CD14-positive monocyte (primary cell): Measurements from ENCODE around the gene EDNRA. TPM values are rescaled to one million over a fixed set of nuclear protein-coding genes. Genes with fewer than 3 reads are reported as not detected.
A peak's percentile ranks its signal among the peaks of the same experiment; 100 is the strongest.

Experiments used
- DNase-seq, 3 donors: peaks; one replicate each; pipeline ENCODE4 v3.0.0-alpha.2; 2011 to 2022
- H2AFZ ChIP-seq: 2 replicates; pipeline ENCODE4 v1.6.0; 2012; ENCODE audit warnings: mild to moderate bottlenecking, low read depth, low read length, inconsistent platforms; ENCODE audit not compliant: insufficient read depth, poor library complexity, severe bottlenecking
- H3K27ac ChIP-seq, 2 donors: 1 replicate in 1 of 2; 2 replicates in 1 of 2; pipeline ENCODE4 v1.5.1; 2012 to 2013; ENCODE audit warnings: low read length in 2 of 2, control low read depth in 1 of 2, inconsistent platforms in 1 of 2, low read depth in 1 of 2, mild to moderate bottlenecking in 1 of 2
- H3K27me3 ChIP-seq, 2 donors: one replicate each; pipeline versions ENCODE4 v1.6.0 to v1.6.1; 2011 to 2013; ENCODE audit warnings: low read length in 2 of 2; ENCODE audit not compliant: control insufficient read depth in 2 of 2, insufficient read depth in 2 of 2
- H3K36me3 ChIP-seq, 2 donors: replicated peaks in 1 of 2; 1 replicate in 1 of 2; 2 replicates in 1 of 2; pipeline versions ENCODE4 v1.5.1 to v1.6.1; 2012 to 2013; ENCODE audit warnings: low read length in 2 of 2, control low read depth in 1 of 2, inconsistent platforms in 1 of 2, mild to moderate bottlenecking in 1 of 2; ENCODE audit not compliant: insufficient read depth in 2 of 2, control insufficient read depth in 1 of 2
- H3K4me1 ChIP-seq, 2 donors: 1 replicate in 1 of 2; 2 replicates in 1 of 2; pipeline versions ENCODE4 v1.5.1 to v1.6.1; 2012 to 2013; ENCODE audit warnings: low read length in 2 of 2, control low read depth in 1 of 2, inconsistent platforms in 1 of 2, mild to moderate bottlenecking in 1 of 2, moderate library complexity in 1 of 2; ENCODE audit not compliant: insufficient read depth in 2 of 2, control insufficient read depth in 1 of 2
- H3K4me2 ChIP-seq: replicated peaks from 2 replicates; pipeline ENCODE3; 2012; ENCODE audit warnings: low read length, moderate library complexity, mild to moderate bottlenecking; ENCODE audit not compliant: poor library complexity, severe bottlenecking; ENCODE audit errors: extremely low read depth
- H3K4me3 ChIP-seq, 3 experiments: fragments of 200-600 bp in 1 of 3; sonication (generic) in 1 of 3; replicated peaks in 1 of 3; 1 replicate in 2 of 3; 2 replicates in 1 of 3; pipeline ENCODE4 v1.5.1; 2011 to 2013; ENCODE audit warnings: low read length in 3 of 3, mild to moderate bottlenecking in 3 of 3, control low read depth in 2 of 3, low read depth in 2 of 3, inconsistent platforms in 1 of 3, moderate library complexity in 1 of 3
- H3K79me2 ChIP-seq: 2 replicates; pipeline ENCODE4 v1.6.0; 2012; ENCODE audit warnings: mild to moderate bottlenecking, control low read depth, inconsistent platforms, low read length, moderate library complexity; ENCODE audit not compliant: insufficient read depth
- H3K9ac ChIP-seq: 2 replicates; pipeline ENCODE4 v1.6.0; 2017; ENCODE audit warnings: low read length, mild to moderate bottlenecking; ENCODE audit not compliant: insufficient read depth, poor library complexity, severe bottlenecking
- H3K9me3 ChIP-seq, 2 donors: replicated peaks in 1 of 2; 1 replicate in 1 of 2; 2 replicates in 1 of 2; pipeline versions ENCODE4 v1.5.1 to v1.6.1; 2012 to 2013; ENCODE audit warnings: low read length in 2 of 2, control low read depth in 1 of 2; ENCODE audit not compliant: control insufficient read depth in 1 of 2, insufficient read depth in 1 of 2
- H4K20me1 ChIP-seq: 2 replicates; pipeline ENCODE4 v1.6.0; 2012; ENCODE audit warnings: mild to moderate bottlenecking, low read length, control low read depth, moderate library complexity; ENCODE audit not compliant: insufficient read depth
- H3K27ac Mint-ChIP-seq, 7 donors: one replicate each; pipeline ENCODE4 v1.8.0; 2020; ENCODE audit warnings: mild to moderate bottlenecking in 7 of 7, mixed read lengths in 7 of 7, moderate library complexity in 6 of 7, inconsistent platforms in 2 of 7
- H3K27me3 Mint-ChIP-seq, 3 donors: one replicate each; pipeline ENCODE4 v1.8.0; 2021 to 2022; ENCODE audit warnings: low read depth in 3 of 3, mild to moderate bottlenecking in 3 of 3, mixed read lengths in 3 of 3, moderate library complexity in 3 of 3, inconsistent platforms in 1 of 3
- H3K36me3 Mint-ChIP-seq, 2 donors: one replicate each; pipeline ENCODE4 v1.8.0; 2020; ENCODE audit warnings: mixed read lengths in 2 of 2, inconsistent platforms in 1 of 2, mild to moderate bottlenecking in 1 of 2
- H3K4me1 Mint-ChIP-seq: one replicate; pipeline ENCODE4 v1.8.0; 2020; ENCODE audit warnings: mild to moderate bottlenecking, mixed read lengths
- H3K4me3 Mint-ChIP-seq, 2 donors: one replicate each; pipeline ENCODE4 v1.8.0; 2020; ENCODE audit warnings: mild to moderate bottlenecking in 2 of 2, mixed read lengths in 2 of 2, moderate library complexity in 1 of 2
- H3K9me3 Mint-ChIP-seq, 7 donors: one replicate each; pipeline ENCODE4 v1.8.0; 2020 to 2022; ENCODE audit warnings: mixed read lengths in 7 of 7, mild to moderate bottlenecking in 6 of 7, moderate library complexity in 6 of 7, inconsistent platforms in 2 of 7
- CTCF ChIP-seq: fragments of 200-600 bp; IDR thresholded peaks from one replicate; pipeline ENCODE4 v1.8.0; 2022; ENCODE audit warnings: antibody characterized with exemption, mild to moderate bottlenecking
- WGBS: methylation state at CpG from one replicate; pipeline ENCODE4 v1.1.5; 2013; ENCODE audit warnings: missing lambda C conversion rate; ENCODE audit not compliant: insufficient coverage; 5-methylcytosine and 5-hydroxymethylcytosine counted together
- intact Hi-C, 2 donors: fragments of 100-400 bp; cut with micrococcal nuclease; formaldehyde crosslinking; loops; one replicate each; pipeline versions ENCODE4 v1.15.0 to v1.15.1; 2023
- polyA plus RNA-seq, 3 donors: library from polyadenylated mRNA; depleted of rRNA in 1 of 3; unstranded in 2 of 3; stranded (reverse) in 1 of 3; fragments of 300-500 nt in 2 of 3; fragments of >200 nt in 1 of 3; fragmentation: Illumina TruSeq in 2 of 3; gene quantifications; 1 replicate in 2 of 3; 2 replicates in 1 of 3; pipeline ENCODE4 v1.2.3, GENCODE V29; 2012 to 2021

Gene EDNRA
- polyA plus RNA-seq, 3 donors, result not detected

- no peaks in the 10 kb centered on the region for H3K36me3 Mint-ChIP-seq
- Histone ChIP-seq H3K27ac (no peak overlapping the region), H3K4me2 (no peak overlapping the region), H3K9ac (no peak overlapping the region), H2AFZ (no peak overlapping the region), H3K79me2 (no peaks in the 10 kb centered on the region), H3K4me3 (no peak overlapping the region), H4K20me1 (no peaks in the 10 kb centered on the region), H3K36me3 (no peaks in the 10 kb centered on the region), H3K4me1 (no peaks in the 10 kb centered on the region), H3K27me3 (no peaks in the 10 kb centered on the region), H3K9me3 (no peaks in the 10 kb centered on the region)
- no peak for DNase-seq
- H3K4me1 Mint-ChIP-seq, result no peaks in the 10 kb centered on the region
- H3K4me3 Mint-ChIP-seq, result no peak overlapping the region
- H3K27ac Mint-ChIP-seq, result peak overlapping the region in 1 of 7 donors; percentile 28
- H3K27me3 Mint-ChIP-seq, result peaks cover 0 to 3% (median 2%) of the 10 kb centered on the region in 3 donors
- peaks cover 0 to 2% (median 0%) of the 10 kb centered on the region in 7 donors for H3K9me3 Mint-ChIP-seq
- TF ChIP-seq CTCF, result no peak
- intact Hi-C loops, result loop anchor here in 1 of 2 donors (10.0 kb wide), 1 partner anchor 362 kb away; no protein-coding TSS in a partner anchor
- 100% methylated on average over 1 of the region's 2 CpGs for WGBS
Measured at GRCh38 chr4:147513091-147513490, 32.2 kb downstream of the EDNRA start.

GRCh38 chr4:147513952-147514351, 33.1 kb downstream of the EDNRA start:
- no peak overlapping the region for H2AFZ ChIP-seq
- no peaks in the 10 kb centered on the region for H3K36me3 ChIP-seq
- peaks cover 0 to 2% (median 0%) of the 10 kb centered on the region in 7 donors for H3K9me3 Mint-ChIP-seq
- no peak overlapping the region for H3K27ac Mint-ChIP-seq
- no peak for TF ChIP-seq CTCF
- no peaks in the 10 kb centered on the region for H3K4me1 Mint-ChIP-seq
- H3K79me2 ChIP-seq, result no peaks in the 10 kb centered on the region
- no peaks in the 10 kb centered on the region for H3K27me3 ChIP-seq
- intact Hi-C loops, result loop anchor here in 1 of 2 donors (10.0 kb wide), 1 partner anchor 361 kb away; no protein-coding TSS in a partner anchor
- H3K9ac ChIP-seq, result no peak overlapping the region
- no peak for DNase-seq
- no peak overlapping the region for H3K27ac ChIP-seq
- H3K4me3 Mint-ChIP-seq, result no peak overlapping the region
- H3K4me3 ChIP-seq, result no peak overlapping the region
- H3K36me3 Mint-ChIP-seq, result no peaks in the 10 kb centered on the region
- H3K4me2 ChIP-seq, result no peak overlapping the region
- 80% methylated on average over 1 of the region's 6 CpGs for WGBS
- H4K20me1 ChIP-seq, result no peaks in the 10 kb centered on the region
- no peaks in the 10 kb centered on the region for H3K4me1 ChIP-seq
- no peaks in the 10 kb centered on the region for H3K9me3 ChIP-seq
- H3K27me3 Mint-ChIP-seq, result peaks cover 0 to 3% (median 2%) of the 10 kb centered on the region in 3 donors
